OCI-M2 (cell line): Measurements from ENCODE around the gene CD33.
"Not testable (repeated sequence)": the region's sequence is repeated elsewhere in the genome, so short reads cannot be mapped to it uniquely, and the experiment has no call there.

ENCODE experiments used
- DNase-seq: peaks from one replicate; lab custom pipeline; 2025; ENCODE audit not compliant: unreplicated experiment; lab: John Stamatoyannopoulos, UW

Gene CD33

DNA sequence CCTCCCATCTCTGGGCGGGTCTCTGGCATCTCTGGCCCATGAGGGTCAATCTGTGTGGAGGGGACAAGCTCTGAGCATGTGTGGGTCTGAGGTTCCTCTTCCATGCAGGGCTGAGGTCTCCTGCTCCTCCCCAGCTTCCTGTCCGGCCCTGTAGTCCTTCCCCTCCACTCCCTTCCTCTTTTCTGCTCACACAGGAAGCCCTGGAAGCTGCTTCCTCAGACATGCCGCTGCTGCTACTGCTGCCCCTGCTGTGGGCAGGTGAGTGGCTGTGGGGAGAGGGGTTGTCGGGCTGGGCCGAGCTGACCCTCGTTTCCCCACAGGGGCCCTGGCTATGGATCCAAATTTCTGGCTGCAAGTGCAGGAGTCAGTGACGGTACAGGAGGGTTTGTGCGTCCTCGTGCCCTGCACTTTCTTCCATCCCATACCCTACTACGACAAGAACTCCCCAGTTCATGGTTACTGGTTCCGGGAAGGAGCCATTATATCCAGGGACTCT is at the start of gene CD33:
CD33 (plus strand) TSS at position 183 of the 496 bp plus-strand sequence; CDS start at position 222, 39 bp downstream.
- not testable (repeated sequence) for DNase-seq

DNA sequence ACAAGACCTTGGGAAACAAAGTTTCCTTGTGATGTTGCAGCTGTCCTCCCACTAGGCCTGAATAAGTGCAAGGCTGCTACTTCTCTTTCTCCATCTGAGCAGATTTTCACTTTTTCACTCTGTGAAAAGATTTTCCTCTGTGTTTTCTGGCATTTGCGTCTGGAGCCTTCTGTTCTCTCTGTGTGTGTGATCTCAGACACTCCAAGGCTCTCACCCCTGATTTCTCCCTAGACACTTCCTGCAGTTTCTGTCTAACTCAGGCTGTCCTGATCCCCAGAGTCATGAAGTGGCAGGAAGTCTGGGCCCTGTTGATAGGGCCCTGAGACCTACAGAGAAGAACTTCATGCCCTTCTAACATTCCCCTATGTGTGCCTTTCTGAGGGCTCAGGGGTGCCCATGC is 45.6 kb upstream of the CD33 start:
- DNase-seq = no peak

- no peak for DNase-seq
Measured at GRCh38 chr19:51181377-51181912, 43.4 kb upstream of the CD33 start.

DNA sequence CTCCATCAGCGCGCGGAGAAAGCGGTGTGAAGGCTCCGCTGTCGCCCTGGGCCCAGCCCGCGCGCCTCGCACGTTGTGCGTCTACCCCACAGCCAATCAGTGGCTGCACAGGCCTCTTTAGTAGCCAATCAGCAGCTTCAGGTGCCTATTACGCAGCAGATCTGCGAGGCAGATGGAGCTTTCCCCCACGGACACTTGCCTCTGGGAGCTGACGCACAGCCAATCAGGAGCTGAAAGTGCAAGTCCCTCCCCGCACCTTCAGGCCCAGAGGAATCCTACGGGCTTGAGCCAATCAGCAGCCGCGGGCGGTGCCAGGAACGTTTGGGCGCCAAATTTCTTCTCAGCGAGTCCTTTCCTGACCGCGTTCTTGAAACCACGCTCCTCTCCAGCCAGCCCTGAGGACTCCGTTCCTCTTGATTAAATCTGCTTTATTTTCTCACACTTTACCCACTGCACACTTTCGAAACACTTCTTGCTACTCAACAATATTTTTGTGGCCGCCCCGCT is 42.9 kb upstream of the CD33 start:
- DNase-seq = no peak

DNA sequence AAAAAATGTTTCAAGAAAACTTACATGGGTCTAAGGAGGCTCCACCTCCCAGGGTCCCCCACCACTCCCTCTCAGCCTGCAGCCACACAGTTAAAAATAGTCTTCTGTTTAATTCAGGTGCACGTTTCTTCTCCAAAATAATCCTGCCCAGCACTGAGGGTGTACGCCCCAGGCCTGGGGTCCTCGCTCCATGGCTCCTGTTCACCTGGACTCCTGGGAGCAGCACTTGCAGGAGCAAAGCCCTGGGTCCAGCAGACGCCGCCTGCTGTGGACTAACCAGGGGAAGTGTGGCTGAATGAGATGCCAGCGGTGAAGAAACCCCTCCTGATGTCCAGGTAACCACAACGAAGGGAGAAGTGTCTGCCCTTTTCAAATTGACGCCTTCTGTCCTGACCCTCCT is 41.3 kb upstream of the CD33 start:
- no peak for DNase-seq

DNA sequence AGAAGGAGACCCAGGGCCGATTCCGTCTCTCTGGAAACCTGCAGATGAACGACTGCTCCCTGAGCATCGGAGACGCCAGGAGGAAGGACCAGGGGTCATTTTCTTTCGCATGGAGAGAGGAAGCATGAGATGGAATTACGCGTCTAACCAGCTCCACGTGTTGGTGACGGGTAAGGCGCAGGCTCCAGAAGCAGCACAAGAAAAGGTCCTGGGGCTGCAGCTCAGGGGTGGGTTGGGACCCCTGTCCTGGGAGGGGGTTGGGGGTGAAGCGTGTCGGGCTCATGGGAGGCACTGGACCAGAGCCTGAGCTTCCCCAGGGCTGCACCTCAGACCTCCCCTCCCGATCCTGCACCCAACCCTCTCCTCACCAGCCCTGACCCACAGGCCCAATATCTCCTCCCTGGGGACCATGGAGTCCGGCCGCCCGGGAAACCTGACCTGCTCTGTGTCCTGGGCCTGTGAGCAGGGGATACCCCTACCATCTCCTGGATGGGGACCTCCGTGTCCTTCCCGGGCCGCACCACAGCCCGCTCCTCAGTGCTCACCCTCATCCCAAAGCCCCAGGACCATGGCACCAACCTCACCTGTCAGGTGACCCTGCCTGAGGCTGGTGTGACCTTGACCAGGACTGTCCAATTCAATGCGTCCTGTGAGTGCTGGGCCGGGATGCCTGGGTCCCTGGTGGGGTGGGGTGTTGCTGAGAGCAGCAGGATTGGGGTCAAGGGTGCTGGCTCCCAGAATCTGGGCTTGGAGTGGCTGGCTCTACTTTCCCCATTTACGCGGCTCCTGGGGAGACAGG is 39.6 kb upstream of the CD33 start:
- no peak for DNase-seq

DNA sequence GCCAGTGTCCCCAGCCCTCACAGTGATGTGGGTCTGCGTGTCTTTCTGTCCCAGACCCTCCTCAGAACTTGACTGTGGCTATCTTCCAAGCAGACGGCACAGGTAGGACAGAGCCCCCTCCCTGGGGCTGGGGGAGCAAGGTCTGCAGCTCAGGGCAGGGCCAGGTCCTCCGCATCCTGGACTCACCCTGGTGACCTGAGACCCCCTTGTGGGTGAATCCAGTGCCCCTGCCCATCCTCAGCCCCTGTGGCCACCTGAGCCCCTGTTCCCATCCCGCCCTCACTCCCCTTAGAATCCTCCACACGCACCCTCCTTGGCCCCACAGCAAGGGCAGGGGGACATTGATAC is 39.0 kb upstream of the CD33 start:
- no peak for DNase-seq

DNA sequence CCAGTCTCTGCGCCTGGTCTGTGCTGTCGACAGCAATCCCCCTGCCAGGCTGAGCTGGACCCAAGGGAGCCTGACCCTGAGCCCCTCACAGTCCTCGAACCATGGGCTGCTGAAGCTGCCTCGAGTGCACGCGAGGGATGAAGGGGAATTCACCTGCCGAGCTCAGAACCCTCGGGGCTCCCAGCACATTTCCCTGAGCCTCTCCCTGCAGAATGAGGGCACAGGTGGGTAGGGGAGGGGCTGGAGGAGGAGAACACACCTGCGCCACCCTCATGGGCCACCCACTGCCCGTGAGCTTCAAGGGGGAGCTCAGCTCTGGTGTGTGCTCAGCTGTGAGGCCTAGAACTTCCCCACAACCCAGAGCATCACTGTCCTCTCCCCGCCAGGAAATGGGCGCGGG is 38.6 kb upstream of the CD33 start:
- no peak for DNase-seq

- DNase-seq = no peak
Measured at GRCh38 chr19:51187395-51188226, 37.3 kb upstream of the CD33 start.

- DNase-seq = no peak
Measured at GRCh38 chr19:51188227-51188559, 36.7 kb upstream of the CD33 start.

- DNase-seq = no peak
Measured at GRCh38 chr19:51192689-51193088, 32.2 kb upstream of the CD33 start.

DNA sequence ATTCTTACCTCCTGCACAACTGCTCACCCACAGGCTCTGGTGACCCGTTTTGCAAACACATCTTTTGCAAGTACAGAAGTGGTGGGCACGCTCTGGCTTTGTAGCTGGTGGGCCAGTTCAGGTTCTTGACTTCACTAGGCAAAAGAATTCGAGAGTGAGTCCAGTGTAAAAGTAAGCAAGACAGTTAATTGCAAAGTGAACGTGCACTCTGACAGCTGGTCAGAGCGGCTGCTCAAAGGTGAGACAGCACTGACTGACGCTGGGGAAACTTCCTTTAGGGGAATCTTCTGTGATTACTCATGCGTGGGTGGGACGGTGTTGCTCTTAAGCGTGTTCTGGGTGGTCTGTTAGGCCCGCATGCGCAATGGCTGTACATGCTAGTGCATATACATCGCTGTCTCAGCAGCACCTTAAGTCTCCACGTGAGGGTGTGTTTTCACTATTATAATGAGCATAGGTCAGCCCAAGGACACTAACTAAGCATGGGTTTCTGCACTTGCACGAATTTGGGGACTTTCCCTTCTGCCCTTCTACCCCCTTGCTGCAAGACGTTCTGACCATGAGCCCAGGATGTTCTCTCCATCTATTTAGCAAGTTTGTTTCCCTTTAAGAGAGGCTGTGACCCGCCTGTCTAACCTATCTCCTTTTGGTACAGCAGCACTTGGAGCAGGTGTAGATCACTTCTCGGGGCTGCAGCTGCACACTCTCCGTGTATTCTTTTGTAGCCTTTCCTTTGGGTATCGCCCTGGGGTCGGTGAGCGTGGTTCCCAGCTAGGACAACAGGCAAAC is 30.2 kb upstream of the CD33 start:
- no peak for DNase-seq

DNA sequence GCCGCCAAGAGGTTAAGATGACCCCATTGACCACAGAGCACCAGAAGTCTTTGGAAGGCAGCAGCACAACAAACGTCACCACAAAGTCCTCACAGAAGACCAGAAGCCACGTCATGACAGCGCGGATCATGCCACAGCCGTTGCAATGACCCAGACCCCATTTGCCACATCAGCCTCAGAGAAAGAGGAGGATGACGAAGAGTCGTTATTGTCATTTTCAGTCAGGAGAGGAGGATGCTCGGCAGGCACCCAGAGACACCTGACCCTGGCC is 29.6 kb upstream of the CD33 start:
- no peak for DNase-seq

DNA sequence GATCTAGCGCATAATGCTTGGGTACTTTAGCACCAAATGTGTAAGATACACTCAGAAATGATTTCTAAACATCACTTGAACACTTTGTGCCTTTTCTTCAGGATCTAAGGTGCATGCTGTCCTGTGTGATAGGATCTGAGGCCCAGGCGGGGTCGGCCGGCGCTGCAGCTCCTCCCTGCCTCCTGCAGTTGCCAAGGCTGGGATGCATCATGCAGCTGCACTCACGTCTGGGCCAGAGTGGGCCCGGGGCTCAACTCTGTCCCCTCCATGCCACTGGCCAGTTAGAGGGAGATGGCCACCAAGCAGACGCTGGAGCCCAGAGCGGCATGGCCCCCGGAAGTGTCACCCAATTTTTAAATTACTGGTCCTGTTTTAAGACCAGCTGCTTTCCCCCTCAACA is 29.3 kb upstream of the CD33 start:
- no peak for DNase-seq

GRCh38 chr19:51196181-51196580 is 28.7 kb upstream of the CD33 start:
- DNase-seq = no peak

GRCh38 chr19:51198641-51199040 is 26.2 kb upstream of the CD33 start:
- no peak for DNase-seq

DNA sequence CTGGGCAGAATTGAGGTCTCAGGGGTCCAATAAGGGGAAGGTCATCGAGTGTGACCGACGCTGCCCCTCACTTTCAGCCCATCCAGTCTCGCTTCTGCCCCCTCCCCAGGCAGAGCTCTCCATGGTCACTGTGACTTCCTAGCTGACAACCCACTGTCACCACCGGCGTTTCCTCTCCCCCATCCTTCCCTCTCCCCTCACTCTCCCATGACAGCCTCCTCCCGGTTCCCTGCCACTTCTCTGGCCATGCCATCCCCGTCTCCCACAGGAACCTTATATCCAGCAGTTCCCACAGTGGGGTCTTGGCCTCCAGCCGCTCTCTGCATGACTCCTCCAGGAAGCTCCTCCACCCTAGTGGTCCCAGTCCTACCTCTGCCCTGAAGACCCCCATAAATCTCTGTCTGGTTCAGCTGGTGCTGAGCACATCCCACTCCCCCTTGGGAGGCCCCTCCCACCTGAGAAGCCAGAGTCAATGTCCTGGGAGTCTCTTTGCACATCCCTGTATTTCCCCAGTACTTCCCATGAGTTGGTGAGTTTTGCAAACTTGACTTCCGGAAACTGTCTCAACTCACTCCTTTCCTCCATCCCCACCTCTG is 24.7 kb upstream of the CD33 start:
- DNase-seq = no peak

- no peak for DNase-seq
Measured at GRCh38 chr19:51201712-51202111, 23.2 kb upstream of the CD33 start.

- no peak for DNase-seq
Measured at GRCh38 chr19:51203916-51204315, 21.0 kb upstream of the CD33 start.

DNA sequence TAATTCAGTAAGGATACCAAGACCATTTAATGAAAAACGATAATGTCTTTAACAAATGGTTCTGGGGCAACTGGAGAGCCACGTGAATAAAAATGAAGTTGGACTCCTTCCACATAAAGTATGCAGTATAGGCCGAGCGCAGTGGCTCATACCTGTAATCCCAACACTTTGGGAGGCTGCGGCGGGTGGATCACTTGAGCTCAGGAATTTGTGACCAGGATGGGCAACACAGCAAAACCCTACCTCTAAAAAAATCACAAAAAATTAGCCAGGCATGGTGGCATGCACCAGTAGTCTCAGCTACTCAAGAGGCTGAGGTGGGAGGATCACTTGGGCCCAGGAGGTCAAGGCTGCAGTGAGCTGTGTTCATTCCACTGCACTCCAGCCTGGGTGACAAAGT is 20.6 kb upstream of the CD33 start:
- no peak for DNase-seq

GRCh38 chr19:51207747-51208146 is 17.1 kb upstream of the CD33 start:
- no peak for DNase-seq
